Measurements from ENCODE around the gene RNF187. TPM values are rescaled to one million over a fixed set of nuclear protein-coding genes. Genes with fewer than 3 reads are reported as not detected.

Gene RNF187
- total RNA-seq, 2 experiments from 2014 or later = 257 to 478 TPM

DNA sequence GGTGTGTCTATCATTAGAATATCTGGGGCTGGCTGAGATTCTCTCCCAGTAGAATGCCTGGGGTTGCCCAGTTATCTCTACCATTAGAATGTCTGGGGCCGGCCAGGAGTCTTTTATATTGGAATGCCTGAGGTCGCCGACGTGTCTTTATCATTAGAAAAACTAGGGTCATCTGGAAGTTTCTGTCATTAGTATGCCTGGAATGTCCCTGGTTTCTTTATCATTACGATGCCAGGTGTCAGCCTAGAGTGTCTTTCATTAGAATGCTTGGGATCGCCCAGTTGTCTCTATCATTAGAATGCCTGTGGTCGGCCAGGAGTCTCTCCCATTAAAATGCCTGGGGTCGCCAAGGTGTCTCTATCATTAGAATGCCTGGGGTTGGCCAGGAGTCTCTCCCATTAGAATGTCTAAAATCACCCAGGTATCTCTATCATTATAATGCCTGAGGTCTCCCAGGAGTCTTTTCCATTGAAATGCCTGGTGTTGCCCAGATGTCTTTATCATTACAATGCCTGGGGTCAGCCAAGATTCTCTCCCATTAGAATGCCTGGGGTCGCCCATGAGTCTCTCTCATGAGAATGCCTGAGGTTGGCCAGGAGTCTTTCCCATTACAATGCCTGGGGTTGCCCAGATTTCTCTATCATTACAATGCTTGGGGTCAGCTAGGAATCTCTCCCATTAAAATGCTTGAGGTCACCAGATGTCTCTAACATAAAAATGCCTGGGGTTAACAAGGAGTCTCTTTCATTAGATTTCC lies 53.2 kb downstream of the RNF187 start:
- no peaks in the 10 kb centered on the region for H3K9me3 ChIP-seq (ENCODE audit: low read length)
- no peaks in the 10 kb centered on the region for H3K36me3 ChIP-seq (ENCODE audit: insufficient read depth, low read length)
- CTCF ChIA-PET (ENCODE audit: unreplicated experiment) = no interaction called here
- no peak overlapping the region for H3K27ac ChIP-seq (ENCODE audit: low read depth, low read length, poor library complexity, severe bottlenecking)
- no peak overlapping the region for H2AFZ ChIP-seq (ENCODE audit: low read length)
- intact Hi-C loops (cut with micrococcal nuclease; ENCODE audit: unreplicated experiment) = no loop called here
- BruUV-seq (replicated peaks) = no TSS peak
- no peak overlapping the region for H3K4me2 ChIP-seq (ENCODE audit: low read length)
- POLR2A ChIA-PET = no interaction called here
- H4K20me1 ChIP-seq (ENCODE audit: insufficient read depth, low read length) = no peaks in the 10 kb centered on the region
- H3K9me2 ChIP-seq (ENCODE audit: insufficient read depth, low read length) = no peaks in the 10 kb centered on the region
- no peaks in the 10 kb centered on the region for H3K79me2 ChIP-seq (ENCODE audit: insufficient read depth, low read depth, low read length)
- TF ChIP-seq, protein P1, sequence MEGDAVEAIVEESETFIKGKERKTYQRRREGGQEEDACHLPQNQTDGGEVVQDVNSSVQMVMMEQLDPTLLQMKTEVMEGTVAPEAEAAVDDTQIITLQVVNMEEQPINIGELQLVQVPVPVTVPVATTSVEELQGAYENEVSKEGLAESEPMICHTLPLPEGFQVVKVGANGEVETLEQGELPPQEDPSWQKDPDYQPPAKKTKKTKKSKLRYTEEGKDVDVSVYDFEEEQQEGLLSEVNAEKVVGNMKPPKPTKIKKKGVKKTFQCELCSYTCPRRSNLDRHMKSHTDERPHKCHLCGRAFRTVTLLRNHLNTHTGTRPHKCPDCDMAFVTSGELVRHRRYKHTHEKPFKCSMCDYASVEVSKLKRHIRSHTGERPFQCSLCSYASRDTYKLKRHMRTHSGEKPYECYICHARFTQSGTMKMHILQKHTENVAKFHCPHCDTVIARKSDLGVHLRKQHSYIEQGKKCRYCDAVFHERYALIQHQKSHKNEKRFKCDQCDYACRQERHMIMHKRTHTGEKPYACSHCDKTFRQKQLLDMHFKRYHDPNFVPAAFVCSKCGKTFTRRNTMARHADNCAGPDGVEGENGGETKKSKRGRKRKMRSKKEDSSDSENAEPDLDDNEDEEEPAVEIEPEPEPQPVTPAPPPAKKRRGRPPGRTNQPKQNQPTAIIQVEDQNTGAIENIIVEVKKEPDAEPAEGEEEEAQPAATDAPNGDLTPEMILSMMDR (conservative IDR thresholded peaks at IDR 0.05; ENCODE audit: low read length) = no peak
- TF ChIP-seq EZH2phosphoT487 (IDR thresholded peaks at IDR 0.05; ENCODE audit: borderline replicate concordance, low read depth, low read length) = no peak
- H3K4me1 ChIP-seq (ENCODE audit: insufficient read depth, low read length, poor library complexity, severe bottlenecking) = no peaks in the 10 kb centered on the region
- H3K4me3 ChIP-seq (ENCODE audit: low read depth, low read length, poor library complexity, severe bottlenecking) = no peak overlapping the region
- DNase-seq (ENCODE audit: low spot score) = no peak

DNA sequence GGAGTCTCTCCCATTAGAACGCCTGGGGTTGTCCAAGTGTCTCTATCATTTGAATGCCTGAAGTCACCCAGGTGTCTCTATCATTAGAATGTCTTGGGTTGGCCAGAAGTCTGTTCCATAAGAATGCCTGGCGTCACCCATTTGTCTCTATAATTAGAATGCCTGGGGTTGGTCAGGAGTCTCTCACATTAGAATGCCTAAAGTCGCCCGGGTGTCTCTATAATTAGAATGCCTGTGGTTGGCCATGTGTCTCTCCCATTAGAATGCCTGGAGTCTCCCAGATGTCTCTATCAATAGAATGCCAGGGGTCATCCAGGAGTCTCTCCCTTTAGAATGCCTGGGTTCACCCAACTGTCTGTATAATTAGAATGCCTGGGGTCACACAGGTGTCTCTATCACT lies 54.5 kb downstream of the RNF187 start:
- no peak for DNase-seq (ENCODE audit: low spot score)
- intact Hi-C loops (cut with micrococcal nuclease; ENCODE audit: unreplicated experiment) = no loop called here
- Histone ChIP-seq H3K4me1 (ENCODE audit: insufficient read depth, low read length, poor library complexity, severe bottlenecking) (no peaks in the 10 kb centered on the region), H3K9me3 (ENCODE audit: low read length) (no peaks in the 10 kb centered on the region), H3K4me2 (ENCODE audit: low read length) (no peak overlapping the region), H4K20me1 (ENCODE audit: insufficient read depth, low read length) (no peaks in the 10 kb centered on the region), H3K4me3 (ENCODE audit: low read depth, low read length, poor library complexity, severe bottlenecking) (no peak overlapping the region), H3K79me2 (ENCODE audit: insufficient read depth, low read depth, low read length) (no peaks in the 10 kb centered on the region), H2AFZ (ENCODE audit: low read length) (no peak overlapping the region), H3K9me2 (ENCODE audit: insufficient read depth, low read length) (no peaks in the 10 kb centered on the region), H3K36me3 (ENCODE audit: insufficient read depth, low read length) (no peaks in the 10 kb centered on the region), H3K27ac (ENCODE audit: low read depth, low read length, poor library complexity, severe bottlenecking) (no peak overlapping the region)
- BruUV-seq (replicated peaks) = no TSS peak
- ChIA-PET POLR2A (no interaction called here), CTCF (ENCODE audit: unreplicated experiment) (no interaction called here)
- TF ChIP-seq, protein P1 (conservative IDR thresholded peaks at IDR 0.05; ENCODE audit: low read length) = no peak
- TF ChIP-seq EZH2phosphoT487 (IDR thresholded peaks at IDR 0.05; ENCODE audit: borderline replicate concordance, low read depth, low read length) = no peak

DNA sequence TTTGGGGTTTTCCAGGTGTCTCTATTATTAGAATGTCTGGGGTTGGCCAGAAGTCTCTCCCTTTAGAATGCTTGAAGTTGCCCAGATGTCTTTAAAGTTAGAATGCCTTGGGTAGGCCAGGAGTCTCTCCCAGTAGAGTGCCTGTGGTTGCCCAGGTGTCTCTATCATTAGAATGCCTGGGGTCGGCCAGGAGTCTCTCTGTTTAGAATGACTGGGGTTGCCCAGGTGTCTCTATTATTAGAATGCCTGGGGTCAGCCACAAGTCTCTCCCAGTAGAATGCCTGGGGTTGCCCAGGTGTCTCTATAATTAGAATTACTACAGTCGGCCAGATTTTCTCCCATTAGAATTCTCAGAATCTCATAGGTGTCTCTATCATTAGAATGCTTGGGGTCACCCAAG lies 55.2 kb downstream of the RNF187 start:
- no peaks in the 10 kb centered on the region for H3K36me3 ChIP-seq (ENCODE audit: insufficient read depth, low read length)
- H3K27ac ChIP-seq (ENCODE audit: low read depth, low read length, poor library complexity, severe bottlenecking) = no peak overlapping the region
- POLR2A ChIA-PET = no interaction called here
- H3K4me3 ChIP-seq (ENCODE audit: low read depth, low read length, poor library complexity, severe bottlenecking) = no peak overlapping the region
- no peaks in the 10 kb centered on the region for H3K4me1 ChIP-seq (ENCODE audit: insufficient read depth, low read length, poor library complexity, severe bottlenecking)
- H3K4me2 ChIP-seq (ENCODE audit: low read length) = no peak overlapping the region
- no peaks in the 10 kb centered on the region for H3K9me2 ChIP-seq (ENCODE audit: insufficient read depth, low read length)
- CTCF ChIA-PET (ENCODE audit: unreplicated experiment) = no interaction called here
- no peak for TF ChIP-seq EZH2phosphoT487 (IDR thresholded peaks at IDR 0.05; ENCODE audit: borderline replicate concordance, low read depth, low read length)
- TF ChIP-seq, protein P1 (conservative IDR thresholded peaks at IDR 0.05; ENCODE audit: low read length) = no peak
- H3K9me3 ChIP-seq (ENCODE audit: low read length) = no peaks in the 10 kb centered on the region
- DNase-seq (ENCODE audit: low spot score) = no peak
- H3K79me2 ChIP-seq (ENCODE audit: insufficient read depth, low read depth, low read length) = no peaks in the 10 kb centered on the region
- intact Hi-C loops (cut with micrococcal nuclease; ENCODE audit: unreplicated experiment) = no loop called here
- BruUV-seq (replicated peaks) = no TSS peak
- H4K20me1 ChIP-seq (ENCODE audit: insufficient read depth, low read length) = no peaks in the 10 kb centered on the region
- no peak overlapping the region for H2AFZ ChIP-seq (ENCODE audit: low read length)
